CD4-positive, alpha-beta memory T cell (primary cell): ENCODE measurements around the gene PTPA. TPM values are rescaled to one million over a fixed set of nuclear protein-coding genes. Genes with fewer than 3 reads are reported as not detected.
"Not testable (repeated sequence)": the region's sequence is repeated elsewhere in the genome, so short reads cannot be mapped to it uniquely, and the experiment has no call there.

Source experiments
- CTCF ChIA-PET: fragments of 350-600 bp; sonication (Branson Sonifier 250); formaldehyde crosslinking; loops from one replicate; lab custom pipeline; 2021; ENCODE audit warnings: inconsistent platforms; ENCODE audit not compliant: partially characterized antibody; lab: Charles Lee
- POLR2A ChIA-PET: fragments of 350-600 bp; sonication (Branson Sonifier 250); formaldehyde crosslinking; loops from one replicate; lab custom pipeline; 2021; ENCODE audit not compliant: partially characterized antibody; lab: Charles Lee
- DNase-seq, 5 donors: peaks; one replicate each; pipeline versions ENCODE4 v3.0.0 to v3.0.0-alpha.2; 2020 to 2022; ENCODE audit warnings: mixed read lengths in 1 of 5
- H3K27ac ChIP-seq: one replicate; pipeline ENCODE4 v1.7.0; 2013; ENCODE audit warnings: low read depth, low read length
- H3K27me3 ChIP-seq: 2 replicates; pipeline ENCODE4 v1.7.0; 2013; ENCODE audit warnings: mild to moderate bottlenecking, low read length, moderate library complexity; ENCODE audit not compliant: insufficient read depth
- H3K36me3 ChIP-seq: 2 replicates; pipeline ENCODE4 v1.7.0; 2013; ENCODE audit warnings: mild to moderate bottlenecking, low read length, moderate library complexity; ENCODE audit not compliant: insufficient read depth
- H3K4me1 ChIP-seq: 2 replicates; pipeline ENCODE4 v1.7.0; 2013; ENCODE audit warnings: mild to moderate bottlenecking, low read length, moderate library complexity; ENCODE audit not compliant: insufficient read depth
- H3K4me3 ChIP-seq, 2 donors: one replicate each; pipeline ENCODE4 v1.7.0; 2013; ENCODE audit warnings: low read length in 2 of 2, mild to moderate bottlenecking in 1 of 2
- H3K9me3 ChIP-seq, 2 donors: one replicate each; pipeline ENCODE4 v1.7.0; 2013; ENCODE audit warnings: low read length in 2 of 2, control low read depth in 1 of 2; ENCODE audit not compliant: control insufficient read depth in 1 of 2
- H3K27ac Mint-ChIP-seq, 7 donors: one replicate each; pipeline ENCODE4 v1.8.0; 2020 to 2021; ENCODE audit warnings: mixed read lengths in 7 of 7, mild to moderate bottlenecking in 6 of 7, inconsistent platforms in 3 of 7, moderate library complexity in 3 of 7
- H3K27me3 Mint-ChIP-seq, 2 donors: one replicate each; pipeline ENCODE4 v1.8.0; 2020 to 2021; ENCODE audit warnings: mixed read lengths in 2 of 2
- H3K36me3 Mint-ChIP-seq, 2 donors: one replicate each; pipeline ENCODE4 v1.8.0; 2020 to 2021; ENCODE audit warnings: mixed read lengths in 2 of 2, inconsistent platforms in 1 of 2, mild to moderate bottlenecking in 1 of 2
- H3K4me1 Mint-ChIP-seq, 4 donors: one replicate each; pipeline ENCODE4 v1.8.0; 2020 to 2021; ENCODE audit warnings: mixed read lengths in 4 of 4, mild to moderate bottlenecking in 1 of 4
- H3K4me3 Mint-ChIP-seq, 8 donors: one replicate each; pipeline ENCODE4 v1.8.0; 2020 to 2021; ENCODE audit warnings: mixed read lengths in 8 of 8, mild to moderate bottlenecking in 7 of 8, moderate library complexity in 6 of 8, inconsistent platforms in 3 of 8
- H3K9me3 Mint-ChIP-seq, 8 donors: one replicate each; pipeline ENCODE4 v1.8.0; 2020 to 2021; ENCODE audit warnings: mixed read lengths in 8 of 8, mild to moderate bottlenecking in 5 of 8, inconsistent platforms in 3 of 8, moderate library complexity in 1 of 8
- intact Hi-C: fragments of 100-400 bp; cut with micrococcal nuclease; formaldehyde crosslinking; loops from one replicate; pipeline ENCODE4 v1.15.1; 2023
- polyA plus RNA-seq, 2 donors: library from polyadenylated mRNA; unstranded; fragments of 300-500 nt; fragmentation: Illumina TruSeq; gene quantifications; one replicate each; pipeline ENCODE4 v1.2.3, GENCODE V29; 2021
- total RNA-seq, 2 experiments: library from RNA; stranded (reverse); gene quantifications; one replicate each; pipeline ENCODE4 v1.2.3, GENCODE V29; 2021

The PTPA gene
- total and polyA plus RNA-seq, 4 experiments from 2014 or later: 10.8 to 51.3 (median 31.5) TPM

DNA sequence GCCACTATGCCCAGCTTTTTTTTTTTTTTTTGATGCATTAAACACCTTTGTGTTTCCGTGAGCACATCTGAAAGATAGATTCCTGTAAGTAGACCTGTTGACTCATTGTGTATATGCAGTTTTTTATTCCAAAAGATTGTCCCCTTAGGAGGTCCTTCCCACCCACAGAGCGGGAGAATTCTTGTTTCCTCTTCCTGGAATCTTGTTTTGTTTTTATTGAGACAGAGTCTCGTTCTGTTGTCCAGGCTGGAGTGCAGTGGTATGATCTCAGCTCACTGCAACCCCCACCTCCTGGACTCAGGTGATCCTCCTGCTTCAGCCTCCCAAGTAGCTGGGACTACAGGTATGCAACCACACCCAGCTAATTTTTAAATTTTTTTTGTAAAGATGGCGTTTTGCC lies 7.6 kb downstream of the PTPA start:
- H3K4me3 Mint-ChIP-seq: no peak overlapping the region
- no peak overlapping the region for H3K27ac ChIP-seq
- peaks cover 7 to 23% (median 9%) of the 10 kb centered on the region in 4 donors for H3K4me1 Mint-ChIP-seq
- H3K9me3 ChIP-seq: no peaks in the 10 kb centered on the region
- H3K4me3 ChIP-seq: no peak overlapping the region
- POLR2A ChIA-PET: no interaction called here
- H3K4me1 ChIP-seq: peaks cover 12% of the 10 kb centered on the region
- H3K27me3 ChIP-seq: no peaks in the 10 kb centered on the region
- CTCF ChIA-PET: interaction anchor here (1.3 kb wide), 1 partner anchor 13 kb away, joined by 6 read pairs; no protein-coding TSS in a partner anchor
- peaks cover 0 to 1% (median 0%) of the 10 kb centered on the region in 8 donors for H3K9me3 Mint-ChIP-seq
- no peaks in the 10 kb centered on the region for H3K27me3 Mint-ChIP-seq
- intact Hi-C loops: no loop called here
- H3K27ac Mint-ChIP-seq: no peak overlapping the region
- no peak for DNase-seq
- peaks cover 26% of the 10 kb centered on the region for H3K36me3 ChIP-seq
- H3K36me3 Mint-ChIP-seq: peaks cover 16 to 23% of the 10 kb centered on the region in 2 donors

DNA sequence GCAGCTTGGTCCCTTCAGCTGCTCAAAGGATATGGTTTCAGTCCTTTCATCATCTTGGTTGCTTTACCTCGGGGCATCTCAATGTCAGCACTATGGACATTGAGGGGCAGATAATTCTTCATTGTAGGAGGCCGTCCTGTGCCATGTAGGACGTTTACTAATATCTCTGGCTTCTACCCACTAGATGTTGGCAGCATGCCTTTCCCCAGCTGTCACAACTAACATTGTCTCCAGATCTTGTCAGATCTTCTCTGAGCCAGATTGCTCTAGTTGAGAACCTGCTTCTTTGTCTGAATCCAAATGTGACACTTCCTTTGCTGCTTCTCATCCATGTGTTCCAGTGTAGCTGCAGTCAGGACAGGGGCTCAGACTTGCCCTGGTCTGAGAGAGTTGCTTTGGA lies 10.3 kb downstream of the PTPA start:
- no peaks in the 10 kb centered on the region for H3K9me3 ChIP-seq
- DNase-seq: no peak
- Mint-ChIP-seq H3K9me3 (no peaks in the 10 kb centered on the region), H3K36me3 (peaks cover 23 to 36% of the 10 kb centered on the region in 2 donors), H3K27me3 (no peaks in the 10 kb centered on the region), H3K4me3 (no peak overlapping the region), H3K4me1 (peaks cover 0 to 7% (median 0%) of the 10 kb centered on the region in 4 donors), H3K27ac (peak overlapping the region in 1 of 7 donors; percentile 25)
- no peak overlapping the region for H3K4me3 ChIP-seq
- intact Hi-C loops: no loop called here
- H3K36me3 ChIP-seq: peaks cover 34% of the 10 kb centered on the region
- ChIA-PET POLR2A (interaction anchor here (2.0 kb wide), 1 partner anchor 10 kb away, joined by 4 read pairs; no protein-coding TSS in a partner anchor), CTCF (interaction anchor here (0.6 to 2.5 kb wide), 3 partner anchors 9 to 917 kb away, joined by 3 to 15 read pairs (median 7); no protein-coding TSS in a partner anchor)
- H3K27ac ChIP-seq: no peak overlapping the region
- no peaks in the 10 kb centered on the region for H3K27me3 ChIP-seq
- H3K4me1 ChIP-seq: no peaks in the 10 kb centered on the region

DNA sequence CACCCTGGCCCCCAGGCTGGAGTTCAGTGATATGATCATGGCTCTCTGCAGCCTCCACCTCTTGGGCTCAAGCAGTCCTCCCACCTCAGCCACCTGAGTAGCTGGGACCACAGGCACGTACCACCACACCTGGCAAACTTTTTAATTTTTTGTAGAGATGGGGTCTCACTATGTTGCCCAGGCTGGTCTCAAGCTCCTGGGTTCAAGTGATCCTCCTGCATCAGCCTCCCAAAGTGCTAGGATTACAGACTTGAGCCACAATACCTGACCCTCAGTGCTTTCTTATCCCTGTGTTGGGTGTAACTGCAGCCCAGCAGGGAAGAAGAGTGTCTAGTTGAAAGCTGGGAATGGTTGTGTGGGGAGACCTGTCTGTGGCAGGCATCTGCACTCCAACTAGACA lies 10.9 kb downstream of the PTPA start:
- ChIA-PET POLR2A (interaction anchor here (1.0 to 2.0 kb wide), 2 partner anchors 10 to 11 kb away, joined by 4 read pairs; partner anchors contain the start of gene PTPA), CTCF (interaction anchor here (2.1 to 2.5 kb wide), 3 partner anchors 9 to 503 kb away, joined by 6 to 15 read pairs (median 7); partner anchors contain the start of gene NTMT1)
- Histone ChIP-seq H3K9me3 (no peaks in the 10 kb centered on the region), H3K4me1 (no peaks in the 10 kb centered on the region), H3K4me3 (no peak overlapping the region), H3K27ac (no peak overlapping the region), H3K36me3 (peaks cover 34% of the 10 kb centered on the region), H3K27me3 (no peaks in the 10 kb centered on the region)
- H3K4me1 Mint-ChIP-seq: peaks cover 0 to 7% (median 0%) of the 10 kb centered on the region in 4 donors
- intact Hi-C loops: no loop called here
- no peak overlapping the region for H3K4me3 Mint-ChIP-seq
- DNase-seq: no peak
- peaks cover 23 to 36% of the 10 kb centered on the region in 2 donors for H3K36me3 Mint-ChIP-seq
- H3K27ac Mint-ChIP-seq: no peak overlapping the region
- H3K27me3 Mint-ChIP-seq: no peaks in the 10 kb centered on the region
- no peaks in the 10 kb centered on the region for H3K9me3 Mint-ChIP-seq

DNA sequence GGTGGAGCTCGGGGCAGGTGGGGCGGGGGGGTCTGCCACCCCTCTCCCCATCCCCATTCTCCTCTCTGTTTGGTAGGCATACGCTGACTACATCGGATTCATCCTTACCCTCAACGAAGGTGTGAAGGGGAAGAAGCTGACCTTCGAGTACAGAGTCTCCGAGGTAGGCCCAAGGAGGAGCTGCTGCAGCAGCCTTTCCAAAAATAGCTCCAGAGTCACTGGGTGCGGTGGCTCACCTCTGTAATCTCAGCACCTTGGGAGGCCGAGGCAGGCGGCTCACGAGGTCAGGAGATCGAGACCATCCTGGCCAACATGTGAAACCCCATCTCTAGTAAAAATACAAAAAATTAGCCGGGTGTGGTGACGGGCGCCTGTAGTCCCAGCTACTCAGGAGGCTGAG lies 11.8 kb downstream of the PTPA start:
- H3K4me1 ChIP-seq, H3K27me3 ChIP-seq, H3K9me3 Mint-ChIP-seq, H3K4me1 Mint-ChIP-seq, H3K9me3 ChIP-seq, H3K27ac ChIP-seq, H3K27me3 Mint-ChIP-seq, H3K27ac Mint-ChIP-seq, H3K4me3 ChIP-seq, H3K4me3 Mint-ChIP-seq, DNase-seq, intact Hi-C loops: not testable (repeated sequence)
- peaks cover 34% of the 10 kb centered on the region for H3K36me3 ChIP-seq
- ChIA-PET CTCF (interaction anchor here (0.8 to 2.5 kb wide), 4 partner anchors 9 to 502 kb away, joined by 4 to 15 read pairs (median 6); partner anchors contain the start of gene NTMT1), POLR2A (interaction anchor here (1.0 kb wide), 1 partner anchor 12 kb away, joined by 4 read pairs; the partner anchor contains the start of gene PTPA)
- peaks cover 29 to 42% of the 10 kb centered on the region in 2 donors for H3K36me3 Mint-ChIP-seq

DNA sequence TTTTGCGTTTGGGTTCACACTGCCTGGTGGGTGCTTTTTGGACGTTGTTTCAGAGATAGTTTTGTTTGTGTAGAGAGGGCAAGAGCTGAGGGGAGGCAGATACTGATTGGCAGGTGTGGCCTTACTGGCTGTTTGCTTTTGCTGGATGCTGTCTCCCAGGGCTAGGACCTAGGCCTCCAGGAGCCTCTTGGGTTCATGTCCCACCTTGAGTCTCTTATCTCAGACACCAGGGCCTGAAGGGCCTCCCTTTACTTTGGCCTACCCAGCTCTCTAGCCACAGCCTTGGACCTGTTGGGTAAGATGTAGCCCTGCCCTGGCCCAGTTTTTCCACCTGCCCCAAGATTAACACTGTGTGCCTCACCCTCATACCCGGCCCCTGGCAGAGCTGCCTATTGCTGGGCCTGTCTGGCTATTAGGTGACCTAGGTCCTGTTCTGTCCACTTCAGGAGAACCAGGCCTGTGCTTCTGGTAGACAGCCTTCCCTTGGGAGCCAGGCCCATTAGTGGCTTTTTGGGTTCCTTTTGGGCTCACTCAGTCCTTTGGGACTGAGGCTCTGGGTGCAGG lies 13.4 kb downstream of the PTPA start:
- H3K27ac ChIP-seq: no peak overlapping the region
- peaks cover 0 to 7% (median 0%) of the 10 kb centered on the region in 4 donors for H3K4me1 Mint-ChIP-seq

DNA sequence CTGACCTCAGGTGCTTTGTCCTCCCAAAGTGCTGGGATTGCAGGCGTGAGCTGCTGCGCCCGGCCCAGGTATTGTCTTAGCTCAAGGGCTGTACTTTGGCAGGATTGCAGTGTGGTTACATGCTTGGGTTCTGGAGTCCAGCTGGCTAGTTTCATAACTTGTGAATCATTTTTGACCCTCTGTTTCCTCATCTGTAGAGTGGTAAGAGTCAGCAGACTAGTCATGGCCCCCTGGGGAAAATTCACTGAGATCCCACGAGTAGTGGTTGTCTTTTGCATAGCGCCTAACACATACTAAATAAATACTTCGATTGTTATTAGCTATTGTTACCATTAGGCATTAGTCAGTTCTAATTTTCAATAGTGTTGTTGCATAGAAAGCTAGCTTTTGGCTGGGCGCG lies 14.3 kb downstream of the PTPA start:
- H3K4me1 Mint-ChIP-seq: peaks cover 0 to 7% (median 0%) of the 10 kb centered on the region in 4 donors
- no peaks in the 10 kb centered on the region for H3K9me3 Mint-ChIP-seq
- Histone ChIP-seq H3K9me3 (no peaks in the 10 kb centered on the region), H3K27me3 (no peaks in the 10 kb centered on the region), H3K36me3 (peaks cover 38% of the 10 kb centered on the region), H3K4me3 (no peak overlapping the region), H3K4me1 (no peaks in the 10 kb centered on the region), H3K27ac (no peak overlapping the region)
- POLR2A ChIA-PET: interaction anchor here (0.6 kb wide), 1 partner anchor 14 kb away, joined by 3 read pairs; the partner anchor contains the start of gene PTPA
- peaks cover 25 to 49% of the 10 kb centered on the region in 2 donors for H3K36me3 Mint-ChIP-seq
- no peaks in the 10 kb centered on the region for H3K27me3 Mint-ChIP-seq
- H3K27ac Mint-ChIP-seq: no peak overlapping the region
- DNase-seq: no peak
- CTCF ChIA-PET: interaction anchor here (1.0 to 2.1 kb wide), 4 partner anchors 9 to 500 kb away, joined by 3 to 13 read pairs (median 3); no protein-coding TSS in a partner anchor
- intact Hi-C loops: no loop called here
- H3K4me3 Mint-ChIP-seq: no peak overlapping the region

More for the DNA sequence above, 13.4 kb downstream of the PTPA start:
- DNase-seq: no peak
- no peaks in the 10 kb centered on the region for H3K27me3 Mint-ChIP-seq
- ChIA-PET POLR2A (no interaction called here), CTCF (interaction anchor here (1.0 to 2.1 kb wide), 2 partner anchors 49 to 501 kb away, joined by 3 to 6 read pairs; partner anchors contain the start of gene NTMT1)
- H3K36me3 ChIP-seq: peaks cover 40% of the 10 kb centered on the region
- no peaks in the 10 kb centered on the region for H3K27me3 ChIP-seq
- no peaks in the 10 kb centered on the region for H3K4me1 ChIP-seq
- intact Hi-C loops: no loop called here
- H3K9me3 ChIP-seq: no peaks in the 10 kb centered on the region
- peaks cover 27 to 49% of the 10 kb centered on the region in 2 donors for H3K36me3 Mint-ChIP-seq
- no peak overlapping the region for H3K4me3 Mint-ChIP-seq
- H3K4me3 ChIP-seq: no peak overlapping the region
- no peaks in the 10 kb centered on the region for H3K9me3 Mint-ChIP-seq
- H3K27ac Mint-ChIP-seq: peak overlapping the region in 2 of 7 donors; percentile 12 to 18
